ENCODE data around the gene PIK3R6. TPM values are rescaled to one million over a fixed set of nuclear protein-coding genes. Genes with fewer than 3 reads are reported as not detected.

The PIK3R6 gene
- total RNA-seq, 2 donors from 2014 or later, result 2.1 to 2.5 TPM

- no peak overlapping the region for H3K27ac ChIP-seq (ENCODE audit: low read depth, low read length)
- H3K4me3 Mint-ChIP-seq, result no peak overlapping the region
- no peak for DNase-seq
These were observed 24.1 kb downstream of the PIK3R6 start for GRCh38 chr17:8843344-8843743.

GRCh38 chr17:8841844-8842243 is 25.6 kb downstream of the PIK3R6 start:
- no peak overlapping the region for H3K9ac ChIP-seq (ENCODE audit: extremely low read depth, low read length, poor library complexity, severe bottlenecking)
- H3K9me3 ChIP-seq (ENCODE audit: control insufficient read depth, low read length), result peaks cover 6% of the 10 kb centered on the region
- Mint-ChIP-seq H3K27me3 (ENCODE audit: insufficient read depth) (no peaks in the 10 kb centered on the region), H3K4me3 (no peak overlapping the region), H3K27ac (no peak overlapping the region), H3K4me1 (peaks cover 12% of the 10 kb centered on the region), H3K9me3 (no peaks in the 10 kb centered on the region), H3K36me3 (ENCODE audit: low read depth) (peaks cover 5% of the 10 kb centered on the region)
- H3K36me3 ChIP-seq (ENCODE audit: control insufficient read depth, insufficient read depth, low read length), result no peaks in the 10 kb centered on the region
- DNase-seq, result peak; percentile 25
- H3K4me3 ChIP-seq (ENCODE audit: low read length), result no peak overlapping the region
- TF ChIP-seq, protein P1, sequence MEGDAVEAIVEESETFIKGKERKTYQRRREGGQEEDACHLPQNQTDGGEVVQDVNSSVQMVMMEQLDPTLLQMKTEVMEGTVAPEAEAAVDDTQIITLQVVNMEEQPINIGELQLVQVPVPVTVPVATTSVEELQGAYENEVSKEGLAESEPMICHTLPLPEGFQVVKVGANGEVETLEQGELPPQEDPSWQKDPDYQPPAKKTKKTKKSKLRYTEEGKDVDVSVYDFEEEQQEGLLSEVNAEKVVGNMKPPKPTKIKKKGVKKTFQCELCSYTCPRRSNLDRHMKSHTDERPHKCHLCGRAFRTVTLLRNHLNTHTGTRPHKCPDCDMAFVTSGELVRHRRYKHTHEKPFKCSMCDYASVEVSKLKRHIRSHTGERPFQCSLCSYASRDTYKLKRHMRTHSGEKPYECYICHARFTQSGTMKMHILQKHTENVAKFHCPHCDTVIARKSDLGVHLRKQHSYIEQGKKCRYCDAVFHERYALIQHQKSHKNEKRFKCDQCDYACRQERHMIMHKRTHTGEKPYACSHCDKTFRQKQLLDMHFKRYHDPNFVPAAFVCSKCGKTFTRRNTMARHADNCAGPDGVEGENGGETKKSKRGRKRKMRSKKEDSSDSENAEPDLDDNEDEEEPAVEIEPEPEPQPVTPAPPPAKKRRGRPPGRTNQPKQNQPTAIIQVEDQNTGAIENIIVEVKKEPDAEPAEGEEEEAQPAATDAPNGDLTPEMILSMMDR (conservative IDR thresholded peaks at IDR 0.05), result no peak
- 91 to 100% methylated on average over 4 of the region's 4 CpGs for WGBS, 2 experiments (ENCODE audit: insufficient coverage in 1 of 2, insufficient read length in 1 of 2)
- no peaks in the 10 kb centered on the region for H3K27me3 ChIP-seq (ENCODE audit: control insufficient read depth, insufficient read depth, low read length, poor library complexity, severe bottlenecking)
- no peaks in the 10 kb centered on the region for H3K4me1 ChIP-seq (ENCODE audit: control insufficient read depth, insufficient read depth, low read length)
- H3K27ac ChIP-seq (ENCODE audit: low read depth, low read length), result no peak overlapping the region

More at GRCh38 chr17:8843344-8843743, 24.1 kb downstream of the PIK3R6 start:
- H3K36me3 ChIP-seq (ENCODE audit: control insufficient read depth, insufficient read depth, low read length), result no peaks in the 10 kb centered on the region
- H3K4me1 Mint-ChIP-seq, result peaks cover 6% of the 10 kb centered on the region
- no peak overlapping the region for H3K9ac ChIP-seq (ENCODE audit: extremely low read depth, low read length, poor library complexity, severe bottlenecking)
- TF ChIP-seq, protein P1 (conservative IDR thresholded peaks at IDR 0.05), result no peak
- 90 to 96% methylated on average over 2 of the region's 2 CpGs for WGBS, 2 experiments (ENCODE audit: insufficient coverage in 1 of 2, insufficient read length in 1 of 2)
- H3K27me3 ChIP-seq (ENCODE audit: control insufficient read depth, insufficient read depth, low read length, poor library complexity, severe bottlenecking), result no peaks in the 10 kb centered on the region
- H3K27ac Mint-ChIP-seq, result no peak overlapping the region
- H3K4me3 ChIP-seq (ENCODE audit: low read length), result no peak overlapping the region
- H3K9me3 ChIP-seq (ENCODE audit: control insufficient read depth, low read length), result peaks cover 6% of the 10 kb centered on the region
- no peaks in the 10 kb centered on the region for H3K27me3 Mint-ChIP-seq (ENCODE audit: insufficient read depth)
- peaks cover 2% of the 10 kb centered on the region for H3K4me1 ChIP-seq (ENCODE audit: control insufficient read depth, insufficient read depth, low read length)
- no peaks in the 10 kb centered on the region for H3K9me3 Mint-ChIP-seq
- peaks cover 5% of the 10 kb centered on the region for H3K36me3 Mint-ChIP-seq (ENCODE audit: low read depth)

GRCh38 chr17:8839410-8839935 is 28.0 kb downstream of the PIK3R6 start:
- peak; percentile 48 for DNase-seq
- Mint-ChIP-seq H3K9me3 (no peaks in the 10 kb centered on the region), H3K27me3 (ENCODE audit: insufficient read depth) (no peaks in the 10 kb centered on the region), H3K36me3 (ENCODE audit: low read depth) (peaks cover 5% of the 10 kb centered on the region), H3K27ac (no peak overlapping the region), H3K4me1 (peaks cover 11% of the 10 kb centered on the region), H3K4me3 (no peak overlapping the region)
- Histone ChIP-seq H3K27ac (ENCODE audit: low read depth, low read length) (no peak overlapping the region), H3K9ac (ENCODE audit: extremely low read depth, low read length, poor library complexity, severe bottlenecking) (no peak overlapping the region), H3K36me3 (ENCODE audit: control insufficient read depth, insufficient read depth, low read length) (no peaks in the 10 kb centered on the region), H3K4me1 (ENCODE audit: control insufficient read depth, insufficient read depth, low read length) (no peaks in the 10 kb centered on the region), H3K4me3 (ENCODE audit: low read length) (no peak overlapping the region), H3K27me3 (ENCODE audit: control insufficient read depth, insufficient read depth, low read length, poor library complexity, severe bottlenecking) (no peaks in the 10 kb centered on the region), H3K9me3 (ENCODE audit: control insufficient read depth, low read length) (peaks cover 6% of the 10 kb centered on the region)
- 82 to 83% methylated on average over 5 to 11 of the region's 11 CpGs for WGBS, 2 experiments (ENCODE audit: insufficient coverage in 1 of 2, insufficient read length in 1 of 2)
- TF ChIP-seq, protein P1 (conservative IDR thresholded peaks at IDR 0.05), result no peak
